H1 (cell line): Measurements from ENCODE around the gene CACNA1D. TPM values are rescaled to one million over a fixed set of nuclear protein-coding genes. Genes with fewer than 3 reads are reported as not detected.

Experiments
- CTCF ChIA-PET: fragments of 300-600 bp; sonication (Branson Sonifier 250); formaldehyde crosslinking; loops from one replicate; lab custom pipeline; 2021; ENCODE audit not compliant: partially characterized antibody; lab: Charles Lee
- POLR2A ChIA-PET: fragments of 300-600 bp; sonication (Branson Sonifier 250); formaldehyde crosslinking; loops from one replicate; lab custom pipeline; 2021; ENCODE audit warnings: inconsistent platforms; ENCODE audit not compliant: partially characterized antibody; lab: Charles Lee
- DNase-seq, 2 experiments: peaks; one replicate each; pipeline versions ENCODE4 v3.0.0 to v3.0.0-alpha.2; 2010 to 2022; ENCODE audit warnings: low spot score in 2 of 2, low read depth in 1 of 2, mixed read lengths in 1 of 2
- FAIRE-seq: peaks from 2 replicates; lab custom pipeline; 2011; peaks lifted over from hg19 to GRCh38; lab: Jason Lieb, UNC
- H2AFZ ChIP-seq: 2 replicates; pipeline ENCODE4 v1.8.1; 2012; ENCODE audit warnings: low read length, inconsistent platforms
- H2AK5ac ChIP-seq: 2 replicates; pipeline ENCODE4 v1.6.1; 2013; ENCODE audit warnings: low read depth, low read length
- H2BK120ac ChIP-seq: replicated peaks from 2 replicates; pipeline ENCODE3; 2013; ENCODE audit warnings: low read depth, low read length, inconsistent platforms
- H2BK12ac ChIP-seq: 2 replicates; pipeline ENCODE4 v1.6.1; 2013; ENCODE audit warnings: low read depth, low read length
- H2BK15ac ChIP-seq: 2 replicates; pipeline ENCODE4 v1.6.1; 2013; ENCODE audit warnings: low read length
- H2BK20ac ChIP-seq: 2 replicates; pipeline ENCODE4 v1.6.1; 2013; ENCODE audit warnings: low read length
- H2BK5ac ChIP-seq: 2 replicates; pipeline ENCODE4 v1.6.1; 2013; ENCODE audit warnings: low read depth, low read length
- H3K14ac ChIP-seq: 2 replicates; pipeline ENCODE4 v1.6.1; 2013; ENCODE audit warnings: inconsistent platforms; ENCODE audit not compliant: insufficient read length
- H3K18ac ChIP-seq: 2 replicates; pipeline ENCODE4 v1.6.1; 2013; ENCODE audit warnings: low read length; ENCODE audit errors: extremely low read depth
- H3K23ac ChIP-seq: 2 replicates; pipeline ENCODE4 v1.6.1; 2013; ENCODE audit warnings: inconsistent platforms; ENCODE audit not compliant: insufficient read length
- H3K23me2 ChIP-seq: 2 replicates; pipeline ENCODE4 v1.6.1; 2013; ENCODE audit warnings: low read depth, low read length
- H3K27ac ChIP-seq: 2 replicates; pipeline ENCODE4 v1.6.1; 2011; ENCODE audit warnings: low read depth, low read length, inconsistent platforms
- H3K27me3 ChIP-seq, 4 experiments: replicated peaks in 1 of 4; 1 replicate in 1 of 4; 2 replicates in 3 of 4; pipeline versions ENCODE4 v1.6.1 to v1.8.1; 2011 to 2013; ENCODE audit warnings: low read length in 3 of 4, mild to moderate bottlenecking in 3 of 4, inconsistent platforms in 2 of 4, mixed read lengths in 2 of 4, moderate library complexity in 1 of 4; ENCODE audit not compliant: control insufficient read depth in 3 of 4, insufficient read depth in 3 of 4; ENCODE audit errors: extremely low read depth in 1 of 4
- H3K36me3 ChIP-seq, 4 experiments: 2 replicates each; pipeline versions ENCODE4 v1.6.1 to v1.8.1; 2011 to 2013; ENCODE audit warnings: mild to moderate bottlenecking in 4 of 4, low read length in 3 of 4, moderate library complexity in 2 of 4, control low read depth in 1 of 4, inconsistent platforms in 1 of 4; ENCODE audit not compliant: insufficient read depth in 4 of 4, control insufficient read depth in 2 of 4
- H3K4ac ChIP-seq: replicated peaks from 2 replicates; pipeline ENCODE3; 2013; ENCODE audit warnings: low read length, low read depth, mixed read lengths, inconsistent platforms; ENCODE audit not compliant: insufficient read length
- H3K4me1 ChIP-seq, 4 experiments: replicated peaks in 1 of 4; 1 replicate in 1 of 4; 2 replicates in 3 of 4; pipeline versions ENCODE4 v1.6.1 to v1.8.1; 2011 to 2013; ENCODE audit warnings: low read length in 3 of 4, inconsistent platforms in 2 of 4, mixed read lengths in 1 of 4; ENCODE audit not compliant: insufficient read depth in 4 of 4, control insufficient read depth in 3 of 4
- H3K4me2 ChIP-seq, 2 experiments: 2 replicates each; pipeline versions ENCODE4 v1.6.1 to v1.8.1; 2011 to 2013; ENCODE audit warnings: low read depth in 2 of 2, low read length in 2 of 2, control low read depth in 1 of 2, inconsistent platforms in 1 of 2, mild to moderate bottlenecking in 1 of 2; ENCODE audit not compliant: insufficient read depth in 1 of 2
- H3K4me3 ChIP-seq, 4 experiments: fragments of 200-600, 300-600 bp in 1 of 4; sonication (generic), shearing (Covaris generic), sonication (Bioruptor Twin) in 1 of 4; 2 replicates each; pipeline versions ENCODE4 v1.5.1 to v1.8.1; 2011 to 2016; ENCODE audit warnings: low read length in 4 of 4, low read depth in 3 of 4, control low read depth in 2 of 4, inconsistent platforms in 2 of 4, mild to moderate bottlenecking in 2 of 4, mixed read lengths in 1 of 4, moderate library complexity in 1 of 4; ENCODE audit not compliant: insufficient read depth in 2 of 4; ENCODE audit errors: extremely low read depth in 1 of 4
- H3K56ac ChIP-seq: replicated peaks from 2 replicates; pipeline ENCODE3; 2013; ENCODE audit warnings: low read depth, mild to moderate bottlenecking, mixed read lengths, low read length, inconsistent platforms; ENCODE audit not compliant: insufficient read length
- H3K79me1 ChIP-seq: 2 replicates; pipeline ENCODE4 v1.6.1; 2013; ENCODE audit warnings: low read depth, low read length, control low read depth
- H3K79me2 ChIP-seq, 2 experiments: 2 replicates each; pipeline versions ENCODE4 v1.6.1 to v1.8.1; 2012 to 2013; ENCODE audit warnings: low read length in 2 of 2, mild to moderate bottlenecking in 2 of 2, inconsistent platforms in 1 of 2; ENCODE audit not compliant: insufficient read depth in 2 of 2, control insufficient read depth in 1 of 2
- H3K9ac ChIP-seq, 4 experiments: replicated peaks in 1 of 4; 1 replicate in 1 of 4; 2 replicates in 3 of 4; pipeline versions ENCODE4 v1.6.1 to v1.8.1; 2011 to 2013; ENCODE audit warnings: low read depth in 3 of 4, low read length in 3 of 4, control low read depth in 2 of 4, mild to moderate bottlenecking in 2 of 4, moderate library complexity in 2 of 4, inconsistent platforms in 1 of 4; ENCODE audit errors: extremely low read depth in 1 of 4
- H3K9me3 ChIP-seq, 2 experiments: 2 replicates each; pipeline versions ENCODE4 v1.6.1 to v1.8.1; 2012 to 2013; ENCODE audit warnings: mild to moderate bottlenecking in 2 of 2, moderate library complexity in 2 of 2, control low read depth in 1 of 2, inconsistent platforms in 1 of 2, low read depth in 1 of 2, low read length in 1 of 2, mixed read lengths in 1 of 2; ENCODE audit not compliant: insufficient read depth in 2 of 2
- H4K20me1 ChIP-seq, 2 experiments: replicated peaks in 1 of 2; 2 replicates each; pipeline versions ENCODE3 to v1.8.1; 2011 to 2013; ENCODE audit warnings: inconsistent platforms in 2 of 2, low read length in 2 of 2, mild to moderate bottlenecking in 1 of 2; ENCODE audit not compliant: insufficient read depth in 2 of 2, control insufficient read depth in 1 of 2
- H4K5ac ChIP-seq: 2 replicates; pipeline ENCODE4 v1.6.1; 2013; ENCODE audit warnings: low read length, low read depth, mixed read lengths, inconsistent platforms; ENCODE audit not compliant: insufficient read length
- H4K8ac ChIP-seq: 2 replicates; pipeline ENCODE4 v1.8.0; 2013; ENCODE audit warnings: mild to moderate bottlenecking, moderate library complexity, low read length, inconsistent platforms; ENCODE audit not compliant: insufficient read depth; ENCODE audit errors: extremely low read depth
- H4K91ac ChIP-seq: replicated peaks from 2 replicates; pipeline ENCODE3; 2013; ENCODE audit warnings: low read length, mixed read lengths, inconsistent platforms; ENCODE audit not compliant: insufficient read length
- CEBPB ChIP-seq: IDR thresholded peaks from 2 replicates; pipeline ENCODE4 v1.6.1; 2012; ENCODE audit warnings: low read depth, low read length
- MAFK ChIP-seq: IDR thresholded peaks from 2 replicates; pipeline ENCODE4 v1.6.1; 2012; ENCODE audit warnings: low read depth, mild to moderate bottlenecking, improper control_type of control experiment, low read length
- RBBP5 ChIP-seq: IDR thresholded peaks from 2 replicates; pipeline ENCODE4 v1.7.1; 2012; ENCODE audit warnings: low read depth, mild to moderate bottlenecking, inconsistent platforms, low read length, moderate library complexity, borderline replicate concordance
- WGBS, 2 experiments: shearing (Covaris generic) in 1 of 2; methylation state at CpG; one replicate each; pipeline versions ENCODE4 v1.1.6 to v1.1.7; 2013 to 2015; ENCODE audit warnings: low lambda C conversion rate in 2 of 2, mixed read lengths in 2 of 2, inconsistent platforms in 1 of 2, low coverage in 1 of 2, missing lambda C conversion rate in 1 of 2; ENCODE audit not compliant: insufficient replicate concordance in 2 of 2, insufficient coverage in 1 of 2, insufficient read length in 1 of 2; ENCODE audit errors: extremely low coverage in 1 of 2, missing lambda C conversion rate in 1 of 2; 5-methylcytosine and 5-hydroxymethylcytosine counted together
- polyA plus RNA-seq, 7 experiments: library from polyadenylated mRNA; depleted of rRNA in 3 of 7; stranded (reverse) in 5 of 7; unstranded in 2 of 7; fragments of >200 nt in 5 of 7; fragments of 200-250 nt in 2 of 7; gene quantifications; 1 replicate in 5 of 7; 2 replicates in 1 of 7; 4 replicates in 1 of 7; pipeline versions ENCODE4 v1.2.1 to v1.2.3, GENCODE V29; 2011 to 2013; ENCODE audit warnings: missing spikeins in 2 of 7, mixed read lengths in 2 of 7
- total RNA-seq: library from RNA; stranded (reverse); fragmentation: NEBNext Ultra II Directional; extraction: Animal tissue kit (Norgen Biotek cat#: 25700); gene quantifications from 2 replicates; pipeline ENCODE4 v1.2.1, GENCODE V29; 2021
- TF ChIP-seq, protein P1 (sequence below), 3 experiments: IDR thresholded peaks; 1 replicate in 2 of 3; 2 replicates in 1 of 3; pipeline versions ENCODE4 v1.5.1 to v1.6.1; 2011; ENCODE audit warnings: low read length in 3 of 3, mild to moderate bottlenecking in 3 of 3, inconsistent platforms in 2 of 3, low read depth in 1 of 3, moderate library complexity in 1 of 3; ENCODE audit not compliant: insufficient read depth in 1 of 3; ENCODE audit errors: control extremely low read depth in 1 of 3
- TF ChIP-seq, protein P2 (sequence below): IDR thresholded peaks from 2 replicates; pipeline ENCODE4 v1.6.1; 2012; ENCODE audit warnings: low read length, inconsistent platforms

CACNA1D gene
- total and polyA plus RNA-seq, 2 of the 8 experiments (the other 6 are each of a cell fraction or from before 2014, with no cell fraction given) = 2.0 to 2.9 TPM

DNA sequence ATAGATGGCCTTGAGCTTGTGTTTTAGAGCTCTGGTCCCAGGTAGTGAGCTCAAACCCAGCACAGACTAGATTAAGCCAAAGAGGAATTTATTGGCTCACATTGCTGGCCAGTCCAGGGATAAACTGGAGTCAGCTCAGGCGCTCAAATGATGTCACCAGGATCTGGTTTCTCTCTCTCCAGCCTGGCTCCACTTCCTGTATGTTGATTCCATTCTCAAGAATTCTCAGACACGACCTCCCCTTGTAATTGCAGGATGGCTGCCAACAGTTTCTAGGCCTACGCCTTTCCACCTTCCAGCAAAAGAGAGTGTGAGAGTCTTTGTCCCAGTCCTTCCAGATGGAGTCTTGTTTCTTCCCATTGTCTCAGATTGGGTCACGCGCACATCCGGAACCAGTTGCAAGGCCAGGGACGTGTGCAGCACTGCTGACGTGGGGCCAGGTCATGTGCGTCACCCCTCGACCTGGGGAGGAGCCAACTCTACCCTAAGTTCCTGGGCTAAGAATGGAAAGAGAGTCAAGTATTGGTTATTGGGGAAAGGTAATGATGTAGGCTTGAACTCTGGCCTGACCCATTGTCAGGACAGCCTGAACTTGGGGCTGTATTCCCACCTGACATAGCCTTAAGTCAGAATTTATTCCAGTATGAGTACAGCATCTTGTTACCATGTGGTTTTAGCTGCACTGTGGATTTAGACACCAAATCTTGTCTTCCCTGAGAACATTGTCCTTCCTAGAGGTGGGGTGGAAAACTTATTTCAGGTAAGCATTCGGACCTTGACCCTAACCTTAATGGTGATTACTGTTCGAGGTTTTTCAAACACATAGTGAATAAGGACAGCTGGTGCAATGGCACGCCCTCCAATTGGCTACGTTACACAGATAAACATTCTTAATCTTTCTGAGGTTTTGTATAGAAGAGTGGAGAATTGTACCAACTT is 31.6 kb downstream of the CACNA1D start:
- H2BK15ac ChIP-seq = no peak overlapping the region
- H3K9ac ChIP-seq = no peak overlapping the region
- no peak overlapping the region for H4K5ac ChIP-seq
- H3K27me3 ChIP-seq = no peaks in the 10 kb centered on the region
- H2BK5ac ChIP-seq = no peak overlapping the region
- no peaks in the 10 kb centered on the region for H3K23me2 ChIP-seq
- H2BK20ac ChIP-seq = no peak overlapping the region
- TF ChIP-seq, protein P1, sequence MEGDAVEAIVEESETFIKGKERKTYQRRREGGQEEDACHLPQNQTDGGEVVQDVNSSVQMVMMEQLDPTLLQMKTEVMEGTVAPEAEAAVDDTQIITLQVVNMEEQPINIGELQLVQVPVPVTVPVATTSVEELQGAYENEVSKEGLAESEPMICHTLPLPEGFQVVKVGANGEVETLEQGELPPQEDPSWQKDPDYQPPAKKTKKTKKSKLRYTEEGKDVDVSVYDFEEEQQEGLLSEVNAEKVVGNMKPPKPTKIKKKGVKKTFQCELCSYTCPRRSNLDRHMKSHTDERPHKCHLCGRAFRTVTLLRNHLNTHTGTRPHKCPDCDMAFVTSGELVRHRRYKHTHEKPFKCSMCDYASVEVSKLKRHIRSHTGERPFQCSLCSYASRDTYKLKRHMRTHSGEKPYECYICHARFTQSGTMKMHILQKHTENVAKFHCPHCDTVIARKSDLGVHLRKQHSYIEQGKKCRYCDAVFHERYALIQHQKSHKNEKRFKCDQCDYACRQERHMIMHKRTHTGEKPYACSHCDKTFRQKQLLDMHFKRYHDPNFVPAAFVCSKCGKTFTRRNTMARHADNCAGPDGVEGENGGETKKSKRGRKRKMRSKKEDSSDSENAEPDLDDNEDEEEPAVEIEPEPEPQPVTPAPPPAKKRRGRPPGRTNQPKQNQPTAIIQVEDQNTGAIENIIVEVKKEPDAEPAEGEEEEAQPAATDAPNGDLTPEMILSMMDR (IDR thresholded peaks at IDR 0.05; ENCODE audit: control extremely low read depth in 1 of 3, insufficient read depth in 1 of 3, low read depth in 1 of 3, low read length in 3 of 3) = no peak
- no peak for TF ChIP-seq CEBPB
- no peak for TF ChIP-seq MAFK
- TF ChIP-seq, protein P2, sequence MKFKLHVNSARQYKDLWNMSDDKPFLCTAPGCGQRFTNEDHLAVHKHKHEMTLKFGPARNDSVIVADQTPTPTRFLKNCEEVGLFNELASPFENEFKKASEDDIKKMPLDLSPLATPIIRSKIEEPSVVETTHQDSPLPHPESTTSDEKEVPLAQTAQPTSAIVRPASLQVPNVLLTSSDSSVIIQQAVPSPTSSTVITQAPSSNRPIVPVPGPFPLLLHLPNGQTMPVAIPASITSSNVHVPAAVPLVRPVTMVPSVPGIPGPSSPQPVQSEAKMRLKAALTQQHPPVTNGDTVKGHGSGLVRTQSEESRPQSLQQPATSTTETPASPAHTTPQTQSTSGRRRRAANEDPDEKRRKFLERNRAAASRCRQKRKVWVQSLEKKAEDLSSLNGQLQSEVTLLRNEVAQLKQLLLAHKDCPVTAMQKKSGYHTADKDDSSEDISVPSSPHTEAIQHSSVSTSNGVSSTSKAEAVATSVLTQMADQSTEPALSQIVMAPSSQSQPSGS = no peak
- TF ChIP-seq RBBP5 = no peak
- H3K9me3 ChIP-seq = no peaks in the 10 kb centered on the region
- no peaks in the 10 kb centered on the region for H3K79me2 ChIP-seq
- H3K4me2 ChIP-seq = no peak overlapping the region
- no peak overlapping the region for H3K14ac ChIP-seq
- H3K79me1 ChIP-seq = no peaks in the 10 kb centered on the region
- H3K36me3 ChIP-seq = no peaks in the 10 kb centered on the region
- H4K8ac ChIP-seq = 0 out of 2 replicates have a peak overlapping the region, but pooled peaks have one; percentile 45
- H3K56ac ChIP-seq = no peak overlapping the region
- no peaks in the 10 kb centered on the region; a peak in 1 of 7 replicates for H3K4me1 ChIP-seq
- 0 out of 2 replicates have a peak overlapping the region, but pooled peaks have one; percentile 20 for H2AFZ ChIP-seq
- H3K4me3 ChIP-seq = no peak overlapping the region
- no peak overlapping the region for H2BK12ac ChIP-seq
- H2AK5ac ChIP-seq = no peak overlapping the region
- 84% methylated on average over 14 of the region's 14 CpGs; no CpG with 5 or more reads in 1 of the 2 experiments for WGBS, 2 experiments
- no peak for DNase-seq
- ChIA-PET CTCF (interaction anchor here (1.0 to 2.4 kb wide), 3 partner anchors 9 to 16 kb away, joined by 3 to 21 read pairs (median 4); no protein-coding TSS in a partner anchor), POLR2A (no interaction called here)
- no peak overlapping the region for H3K4ac ChIP-seq
- no peak overlapping the region for H3K18ac ChIP-seq
- H3K23ac ChIP-seq = no peak overlapping the region
- H2BK120ac ChIP-seq = no peak overlapping the region
- no peak overlapping the region for H3K27ac ChIP-seq
- no peak for FAIRE-seq
- no peaks in the 10 kb centered on the region for H4K20me1 ChIP-seq
- H4K91ac ChIP-seq = no peak overlapping the region
